Measurements from ENCODE around the gene ZNF726.

Gene ZNF726

DNA sequence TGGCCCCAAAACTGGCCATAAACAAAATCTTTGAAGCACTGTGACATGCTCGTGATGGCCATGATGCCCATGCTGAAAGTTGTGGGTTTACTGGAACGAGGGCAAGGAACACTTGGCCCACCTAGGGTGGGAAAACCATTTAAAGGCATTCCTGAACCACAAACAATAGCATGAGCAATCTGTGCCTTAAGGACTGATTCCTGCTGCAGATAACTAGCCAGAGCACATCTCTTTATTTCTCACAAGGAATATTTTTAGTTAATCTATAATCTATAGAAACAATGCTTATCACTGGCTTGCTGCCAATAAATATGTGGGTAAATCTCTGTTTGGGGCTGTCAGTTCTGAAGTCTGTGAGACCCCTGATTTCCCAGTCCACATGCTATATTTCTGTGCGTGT is 10.3 kb upstream of the ZNF726 start:
- Histone ChIP-seq H3K36me3 (ENCODE audit: control insufficient read depth in 1 of 2, insufficient read depth in 2 of 2, low read depth in 1 of 2, low read length in 2 of 2) (no peaks in the 10 kb centered on the region), H3K9me3 (ENCODE audit: control insufficient read depth, low read length) (peaks cover 57% of the 10 kb centered on the region), H4K8ac (ENCODE audit: low read length) (no peak overlapping the region), H2BK15ac (ENCODE audit: low read depth, poor library complexity, severe bottlenecking) (no peak overlapping the region), H3K4me1 (ENCODE audit: control insufficient read depth, insufficient read depth, low read depth, low read length) (no peaks in the 10 kb centered on the region), H4K91ac (ENCODE audit: low read length) (no peak overlapping the region), H3K79me1 (replicated peaks; ENCODE audit: low read length, poor library complexity, severe bottlenecking) (no peaks in the 10 kb centered on the region), H3K14ac (ENCODE audit: low read length in 2 of 2) (no peak overlapping the region), H2BK12ac (ENCODE audit: low read length in 2 of 2) (no peak overlapping the region), H2BK120ac (ENCODE audit: low read depth, low read length) (no peak overlapping the region), H2AFZ (ENCODE audit: low read depth, low read length) (no peak overlapping the region), H2AK5ac (ENCODE audit: low read length, severe bottlenecking) (no peak overlapping the region), H3K23ac (ENCODE audit: low read length in 2 of 2) (no peak overlapping the region), H3K18ac (ENCODE audit: low read depth in 1 of 2, low read length in 2 of 2) (no peak overlapping the region), H3K4ac (ENCODE audit: low read depth in 1 of 2, low read length in 2 of 2) (no peak overlapping the region), H3K27ac (ENCODE audit: low read length, poor library complexity, severe bottlenecking) (no peak overlapping the region), H3K4me2 (ENCODE audit: low read length, poor library complexity, severe bottlenecking) (no peak overlapping the region), H2BK5ac (ENCODE audit: low read depth, low read length, poor library complexity, severe bottlenecking) (no peak overlapping the region), H3K9ac (ENCODE audit: low read length) (no peak overlapping the region), H3K27me3 (ENCODE audit: control insufficient read depth in 1 of 2, insufficient read depth in 1 of 2, low read length in 2 of 2) (no peaks in the 10 kb centered on the region), H3K4me3 (ENCODE audit: insufficient read depth in 1 of 2, low read depth in 1 of 2, low read length in 2 of 2) (no peak overlapping the region)
- WGBS: 45% methylated on average over 3 of the region's 3 CpGs
- DNase-seq: no peak

GRCh38 chr19:23905771-23906170 is 8.9 kb upstream of the ZNF726 start:
- no peaks in the 10 kb centered on the region for H3K36me3 ChIP-seq (ENCODE audit: control insufficient read depth in 1 of 2, insufficient read depth in 2 of 2, low read depth in 1 of 2, low read length in 2 of 2)
- no peak overlapping the region for H2AK5ac ChIP-seq (ENCODE audit: low read length, severe bottlenecking)
- no peak overlapping the region for H3K18ac ChIP-seq (ENCODE audit: low read depth in 1 of 2, low read length in 2 of 2)
- no peak overlapping the region for H2BK5ac ChIP-seq (ENCODE audit: low read depth, low read length, poor library complexity, severe bottlenecking)
- no peak overlapping the region for H2AFZ ChIP-seq (ENCODE audit: low read depth, low read length)
- H3K27me3 ChIP-seq (ENCODE audit: control insufficient read depth in 1 of 2, insufficient read depth in 1 of 2, low read length in 2 of 2): no peaks in the 10 kb centered on the region
- H3K4me2 ChIP-seq (ENCODE audit: low read length, poor library complexity, severe bottlenecking): no peak overlapping the region
- H3K27ac ChIP-seq (ENCODE audit: low read length, poor library complexity, severe bottlenecking): no peak overlapping the region
- no peak for DNase-seq
- no peak overlapping the region for H2BK120ac ChIP-seq (ENCODE audit: low read depth, low read length)
- no peaks in the 10 kb centered on the region for H3K79me1 ChIP-seq (replicated peaks; ENCODE audit: low read length, poor library complexity, severe bottlenecking)
- H2BK12ac ChIP-seq (ENCODE audit: low read length in 2 of 2): no peak overlapping the region
- no peak overlapping the region for H3K14ac ChIP-seq (ENCODE audit: low read length in 2 of 2)
- H3K4ac ChIP-seq (ENCODE audit: low read depth in 1 of 2, low read length in 2 of 2): no peak overlapping the region
- H2BK15ac ChIP-seq (ENCODE audit: low read depth, poor library complexity, severe bottlenecking): no peak overlapping the region
- H3K9ac ChIP-seq (ENCODE audit: low read length): no peak overlapping the region
- peaks cover 51% of the 10 kb centered on the region for H3K9me3 ChIP-seq (ENCODE audit: control insufficient read depth, low read length)
- no peak overlapping the region for H4K91ac ChIP-seq (ENCODE audit: low read length)
- no peak overlapping the region for H3K23ac ChIP-seq (ENCODE audit: low read length in 2 of 2)
- H3K4me3 ChIP-seq (ENCODE audit: insufficient read depth in 1 of 2, low read depth in 1 of 2, low read length in 2 of 2): no peak overlapping the region
- H4K8ac ChIP-seq (ENCODE audit: low read length): no peak overlapping the region
- no peaks in the 10 kb centered on the region for H3K4me1 ChIP-seq (ENCODE audit: control insufficient read depth, insufficient read depth, low read depth, low read length)
- WGBS: 59% methylated on average over 4 of the region's 4 CpGs

DNA sequence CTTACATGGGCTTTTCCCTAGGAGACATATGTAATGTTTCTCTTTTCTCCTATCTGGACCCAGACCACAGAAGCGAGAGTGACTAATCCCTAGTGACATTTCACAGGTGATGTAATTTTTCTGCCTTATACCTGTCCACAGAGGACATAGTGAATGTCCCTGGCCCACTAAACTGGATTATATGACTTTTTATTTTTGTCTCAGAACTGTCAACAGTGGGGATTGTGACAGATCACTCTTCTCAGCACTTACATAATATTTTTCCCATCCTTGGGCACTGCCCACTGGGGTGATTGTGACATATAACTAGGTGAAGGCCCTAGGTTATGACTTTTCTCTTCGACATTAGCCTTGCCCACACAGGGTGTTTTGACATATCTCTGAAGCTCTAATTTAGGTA is 7.9 kb upstream of the ZNF726 start:
- Histone ChIP-seq H3K79me1 (replicated peaks; ENCODE audit: low read length, poor library complexity, severe bottlenecking) (no peaks in the 10 kb centered on the region), H2BK12ac (ENCODE audit: low read length in 2 of 2) (no peak overlapping the region), H2BK15ac (ENCODE audit: low read depth, poor library complexity, severe bottlenecking) (no peak overlapping the region), H3K23ac (ENCODE audit: low read length in 2 of 2) (no peak overlapping the region), H3K4me3 (ENCODE audit: insufficient read depth in 1 of 2, low read depth in 1 of 2, low read length in 2 of 2) (no peak overlapping the region), H3K4me1 (ENCODE audit: control insufficient read depth, insufficient read depth, low read depth, low read length) (no peaks in the 10 kb centered on the region), H3K27me3 (ENCODE audit: control insufficient read depth in 1 of 2, insufficient read depth in 1 of 2, low read length in 2 of 2) (no peaks in the 10 kb centered on the region), H3K9me3 (ENCODE audit: control insufficient read depth, low read length) (peaks cover 43% of the 10 kb centered on the region), H3K18ac (ENCODE audit: low read depth in 1 of 2, low read length in 2 of 2) (no peak overlapping the region), H3K14ac (ENCODE audit: low read length in 2 of 2) (no peak overlapping the region), H4K8ac (ENCODE audit: low read length) (no peak overlapping the region), H3K4ac (ENCODE audit: low read depth in 1 of 2, low read length in 2 of 2) (no peak overlapping the region), H2BK120ac (ENCODE audit: low read depth, low read length) (no peak overlapping the region), H3K27ac (ENCODE audit: low read length, poor library complexity, severe bottlenecking) (no peak overlapping the region), H3K36me3 (ENCODE audit: control insufficient read depth in 1 of 2, insufficient read depth in 2 of 2, low read depth in 1 of 2, low read length in 2 of 2) (no peaks in the 10 kb centered on the region), H3K4me2 (ENCODE audit: low read length, poor library complexity, severe bottlenecking) (no peak overlapping the region), H3K9ac (ENCODE audit: low read length) (no peak overlapping the region), H4K91ac (ENCODE audit: low read length) (no peak overlapping the region), H2AFZ (ENCODE audit: low read depth, low read length) (no peak overlapping the region), H2BK5ac (ENCODE audit: low read depth, low read length, poor library complexity, severe bottlenecking) (no peak overlapping the region), H2AK5ac (ENCODE audit: low read length, severe bottlenecking) (no peak overlapping the region)
- WGBS: no CpG with 5 or more reads among the region's 2 CpGs
- DNase-seq: no peak

- H3K4ac ChIP-seq (ENCODE audit: low read depth in 1 of 2, low read length in 2 of 2): no peak overlapping the region
- H3K4me2 ChIP-seq (ENCODE audit: low read length, poor library complexity, severe bottlenecking): no peak overlapping the region
- no peaks in the 10 kb centered on the region for H3K36me3 ChIP-seq (ENCODE audit: control insufficient read depth in 1 of 2, insufficient read depth in 2 of 2, low read depth in 1 of 2, low read length in 2 of 2)
- no peak overlapping the region for H2AFZ ChIP-seq (ENCODE audit: low read depth, low read length)
- no peak for DNase-seq
- no peak overlapping the region for H2BK5ac ChIP-seq (ENCODE audit: low read depth, low read length, poor library complexity, severe bottlenecking)
- no peak overlapping the region for H2BK15ac ChIP-seq (ENCODE audit: low read depth, poor library complexity, severe bottlenecking)
- no peaks in the 10 kb centered on the region for H3K79me1 ChIP-seq (replicated peaks; ENCODE audit: low read length, poor library complexity, severe bottlenecking)
- H4K8ac ChIP-seq (ENCODE audit: low read length): no peak overlapping the region
- H2AK5ac ChIP-seq (ENCODE audit: low read length, severe bottlenecking): no peak overlapping the region
- no peak overlapping the region for H2BK120ac ChIP-seq (ENCODE audit: low read depth, low read length)
- no peak overlapping the region for H3K27ac ChIP-seq (ENCODE audit: low read length, poor library complexity, severe bottlenecking)
- H3K9ac ChIP-seq (ENCODE audit: low read length): no peak overlapping the region
- H3K14ac ChIP-seq (ENCODE audit: low read length in 2 of 2): no peak overlapping the region
- H3K4me3 ChIP-seq (ENCODE audit: insufficient read depth in 1 of 2, low read depth in 1 of 2, low read length in 2 of 2): no peak overlapping the region
- H3K27me3 ChIP-seq (ENCODE audit: control insufficient read depth in 1 of 2, insufficient read depth in 1 of 2, low read length in 2 of 2): no peaks in the 10 kb centered on the region
- H3K23ac ChIP-seq (ENCODE audit: low read length in 2 of 2): no peak overlapping the region
- no peak overlapping the region for H3K18ac ChIP-seq (ENCODE audit: low read depth in 1 of 2, low read length in 2 of 2)
- no peak overlapping the region for H4K91ac ChIP-seq (ENCODE audit: low read length)
- H3K9me3 ChIP-seq (ENCODE audit: control insufficient read depth, low read length): peaks cover 37% of the 10 kb centered on the region
- no peaks in the 10 kb centered on the region for H3K4me1 ChIP-seq (ENCODE audit: control insufficient read depth, insufficient read depth, low read depth, low read length)
- H2BK12ac ChIP-seq (ENCODE audit: low read length in 2 of 2): no peak overlapping the region
These were observed 6.5 kb upstream of the ZNF726 start for GRCh38 chr19:23908165-23908564.

Data from mesenchymal stem cell (in vitro differentiated cells and primary cell).